ENCODE measurements around the gene CDC26. TPM values are rescaled to one million over a fixed set of nuclear protein-coding genes. Genes with fewer than 3 reads are reported as not detected.
"Not testable (repeated sequence)": the region's sequence is repeated elsewhere in the genome, so short reads cannot be mapped to it uniquely, and the experiment has no call there.

The CDC26 gene
- total and polyA plus RNA-seq, 8 donors = 7.2 to 66.4 (median 27.1) TPM

DNA sequence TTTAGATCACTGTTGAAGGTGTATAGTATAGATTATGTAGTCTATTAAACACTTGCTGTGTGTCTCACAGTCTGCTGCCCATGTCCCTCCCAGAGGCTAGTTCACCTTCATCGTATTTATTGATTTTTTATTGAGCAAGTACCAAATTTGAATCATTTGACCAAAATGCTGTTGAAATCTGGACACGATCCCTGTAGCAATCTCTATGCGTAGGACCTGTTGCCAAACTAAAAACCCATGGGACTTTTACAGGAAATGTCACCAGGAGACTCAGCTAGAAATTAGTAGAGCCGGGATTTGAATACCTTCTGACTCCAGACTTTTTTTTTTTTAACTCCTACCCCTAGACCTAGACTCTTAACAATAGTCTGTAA lies 36.5 kb downstream of the CDC26 start:
- H3K27me3 ChIP-seq = no peaks in the 10 kb centered on the region
- H3K9me3 ChIP-seq = no peaks in the 10 kb centered on the region
- no peak overlapping the region for H3K27ac ChIP-seq
- TF ChIP-seq POLR2AphosphoS5 (IDR thresholded peaks at IDR 0.05) (no peak), EP300 (IDR thresholded peaks at IDR 0.05) (no peak), POLR2A (IDR thresholded peaks at IDR 0.05) (no peak)
- TF ChIP-seq, protein P1, sequence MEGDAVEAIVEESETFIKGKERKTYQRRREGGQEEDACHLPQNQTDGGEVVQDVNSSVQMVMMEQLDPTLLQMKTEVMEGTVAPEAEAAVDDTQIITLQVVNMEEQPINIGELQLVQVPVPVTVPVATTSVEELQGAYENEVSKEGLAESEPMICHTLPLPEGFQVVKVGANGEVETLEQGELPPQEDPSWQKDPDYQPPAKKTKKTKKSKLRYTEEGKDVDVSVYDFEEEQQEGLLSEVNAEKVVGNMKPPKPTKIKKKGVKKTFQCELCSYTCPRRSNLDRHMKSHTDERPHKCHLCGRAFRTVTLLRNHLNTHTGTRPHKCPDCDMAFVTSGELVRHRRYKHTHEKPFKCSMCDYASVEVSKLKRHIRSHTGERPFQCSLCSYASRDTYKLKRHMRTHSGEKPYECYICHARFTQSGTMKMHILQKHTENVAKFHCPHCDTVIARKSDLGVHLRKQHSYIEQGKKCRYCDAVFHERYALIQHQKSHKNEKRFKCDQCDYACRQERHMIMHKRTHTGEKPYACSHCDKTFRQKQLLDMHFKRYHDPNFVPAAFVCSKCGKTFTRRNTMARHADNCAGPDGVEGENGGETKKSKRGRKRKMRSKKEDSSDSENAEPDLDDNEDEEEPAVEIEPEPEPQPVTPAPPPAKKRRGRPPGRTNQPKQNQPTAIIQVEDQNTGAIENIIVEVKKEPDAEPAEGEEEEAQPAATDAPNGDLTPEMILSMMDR (IDR thresholded peaks at IDR 0.05) = no peak
- H3K4me3 ChIP-seq = no peak overlapping the region
- intact Hi-C loops (cut with DNase I; ENCODE audit: low total_unique reads) = no loop called here
- WGBS, 5 donors = 73 to 82% (median 79%) methylated on average over 4 of the region's 4 CpGs
- peaks cover under 1 to 18% (median 8%) of the 10 kb centered on the region in 4 donors for H3K4me1 ChIP-seq
- H3K36me3 ChIP-seq = no peaks in the 10 kb centered on the region
- no peak for DNase-seq

DNA sequence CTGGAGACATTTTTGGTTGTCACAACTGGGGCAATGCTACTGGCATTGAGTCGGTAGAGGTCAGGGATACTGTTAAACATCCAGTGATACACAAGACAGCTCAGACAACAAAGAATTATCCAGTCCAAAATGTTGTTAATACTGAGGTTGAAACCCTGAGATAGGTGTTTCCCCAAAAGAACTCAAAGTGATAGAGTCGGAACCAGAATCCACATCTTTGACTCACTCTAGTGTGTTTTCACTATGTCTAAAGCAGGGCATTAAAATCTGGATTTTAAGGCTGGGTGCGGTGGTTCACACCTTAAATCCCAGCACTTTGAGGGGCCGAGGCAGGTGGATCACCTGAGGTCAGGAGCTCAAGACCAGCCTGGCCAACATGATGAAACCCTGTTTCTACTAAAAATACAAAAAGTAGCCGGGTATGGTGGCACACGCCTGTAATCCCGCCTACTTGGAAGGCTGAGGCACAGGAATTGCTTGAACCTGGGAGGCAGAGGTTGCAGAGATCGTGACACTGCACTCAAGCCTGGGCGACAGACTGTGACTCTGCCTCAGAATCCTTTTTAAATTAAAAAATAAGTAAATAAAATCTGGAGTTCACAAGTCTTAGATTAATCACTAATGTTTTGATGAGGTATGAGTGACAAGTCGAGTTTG lies 37.0 kb downstream of the CDC26 start:
- intact Hi-C loops (cut with DNase I; ENCODE audit: low total_unique reads) = no loop called here
- Histone ChIP-seq H3K27me3 (no peaks in the 10 kb centered on the region), H3K36me3 (no peaks in the 10 kb centered on the region), H3K9me3 (no peaks in the 10 kb centered on the region), H3K4me3 (no peak overlapping the region), H3K27ac (no peak overlapping the region), H3K4me1 (peaks cover 5 to 23% (median 13%) of the 10 kb centered on the region in 4 donors)
- no peak for DNase-seq
- TF ChIP-seq, protein P1 (IDR thresholded peaks at IDR 0.05) = no peak
- TF ChIP-seq POLR2A (IDR thresholded peaks at IDR 0.05) (no peak), EP300 (IDR thresholded peaks at IDR 0.05) (no peak), POLR2AphosphoS5 (IDR thresholded peaks at IDR 0.05) (no peak)
- 92 to 94% (median 93%) methylated on average over 10 of the region's 10 CpGs for WGBS, 5 donors

DNA sequence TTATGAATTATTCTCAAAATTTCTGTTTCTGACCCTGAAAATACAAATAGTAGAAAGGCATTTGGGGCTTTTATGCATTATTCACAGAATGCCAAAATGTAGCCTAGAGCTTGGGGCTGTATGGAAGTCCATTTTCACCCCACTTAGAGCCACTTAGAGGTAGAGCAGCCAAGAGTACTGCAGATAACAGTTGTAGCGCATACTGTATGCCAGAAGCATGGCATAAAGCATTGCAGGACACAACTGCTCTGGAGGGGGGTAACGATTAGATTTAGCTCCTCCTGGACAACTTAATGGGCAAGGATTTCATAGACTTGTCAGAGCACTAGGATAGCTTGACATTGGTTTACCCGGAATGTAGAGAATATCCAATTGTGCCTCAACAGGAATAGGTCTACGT lies 38.3 kb downstream of the CDC26 start:
- 89 to 92% (median 91%) methylated on average over 4 of the region's 4 CpGs for WGBS, 5 donors
- Histone ChIP-seq H3K4me3 (no peak overlapping the region), H3K4me1 (peaks cover 12 to 29% (median 23%) of the 10 kb centered on the region in 4 donors), H3K27me3 (no peaks in the 10 kb centered on the region), H3K27ac (no peak overlapping the region), H3K9me3 (no peaks in the 10 kb centered on the region), H3K36me3 (no peaks in the 10 kb centered on the region)
- DNase-seq = no peak
- TF ChIP-seq EP300 (IDR thresholded peaks at IDR 0.05) (no peak), POLR2AphosphoS5 (IDR thresholded peaks at IDR 0.05) (no peak), POLR2A (IDR thresholded peaks at IDR 0.05) (no peak)
- TF ChIP-seq, protein P1 (IDR thresholded peaks at IDR 0.05) = no peak
- intact Hi-C loops (cut with DNase I; ENCODE audit: low total_unique reads) = no loop called here

DNA sequence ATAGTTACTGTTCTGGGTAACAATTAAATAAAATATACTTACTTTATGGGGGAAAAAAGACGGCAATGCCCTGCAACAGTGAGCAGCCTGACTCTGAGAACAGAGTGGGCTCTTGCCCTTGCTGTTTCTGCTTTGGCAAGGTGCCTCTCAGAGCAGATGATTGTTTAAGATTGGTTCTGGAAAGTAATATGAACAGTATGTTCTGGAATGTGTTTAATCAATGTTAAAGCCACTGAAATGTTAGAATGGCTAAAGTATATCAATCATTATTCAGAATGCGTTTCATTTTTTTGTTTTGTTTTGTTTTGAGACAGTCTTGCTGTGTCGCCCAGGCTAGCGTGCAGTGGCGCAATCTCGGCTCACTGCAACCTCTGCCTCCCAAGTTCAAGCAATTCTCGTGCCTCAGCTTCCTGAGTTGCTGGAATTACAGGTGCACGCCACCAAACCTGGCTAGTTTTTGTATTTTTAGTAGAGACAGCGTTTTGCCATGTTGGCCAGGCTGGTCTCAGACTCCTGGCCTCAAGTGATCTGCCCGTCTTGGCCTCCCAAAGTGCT lies 39.6 kb downstream of the CDC26 start:
- H3K36me3 ChIP-seq; H3K9me3 ChIP-seq; H3K27me3 ChIP-seq; H3K27ac ChIP-seq; DNase-seq; H3K4me3 ChIP-seq; intact Hi-C loops (cut with DNase I; ENCODE audit: low total_unique reads): not testable (repeated sequence)
- 73 to 81% (median 79%) methylated on average over 10 of the region's 10 CpGs for WGBS, 5 donors
- peaks cover 12 to 29% (median 23%) of the 10 kb centered on the region in 4 donors for H3K4me1 ChIP-seq

DNA sequence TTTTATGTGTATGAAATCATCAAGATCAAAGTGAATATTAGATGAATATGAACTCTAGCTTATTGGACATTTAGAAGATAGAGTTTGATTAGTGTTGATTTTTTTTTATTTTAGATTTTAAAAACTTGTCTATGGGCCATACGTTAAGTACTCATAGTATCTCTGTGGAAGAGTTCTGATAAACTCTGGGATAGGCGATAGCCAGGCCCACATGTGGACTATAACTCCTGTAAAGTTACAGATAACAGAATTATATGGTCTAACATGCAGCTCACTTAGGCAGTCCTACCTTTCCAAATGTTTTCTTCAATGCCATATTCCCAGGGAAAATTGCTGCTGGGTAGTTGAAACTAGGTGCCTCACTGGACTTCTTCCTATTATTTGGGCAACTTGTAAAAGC lies 43.7 kb downstream of the CDC26 start:
- Histone ChIP-seq H3K9me3 (no peaks in the 10 kb centered on the region), H3K27me3 (no peaks in the 10 kb centered on the region), H3K4me3 (no peak overlapping the region), H3K27ac (no peak overlapping the region), H3K4me1 (peaks cover 12 to 45% (median 20%) of the 10 kb centered on the region in 4 donors), H3K36me3 (no peaks in the 10 kb centered on the region)
- TF ChIP-seq, protein P1 (IDR thresholded peaks at IDR 0.05) = no peak
- TF ChIP-seq EP300 (IDR thresholded peaks at IDR 0.05) (no peak), POLR2A (IDR thresholded peaks at IDR 0.05) (no peak), POLR2AphosphoS5 (IDR thresholded peaks at IDR 0.05) (no peak)
- 89 to 96% (median 94%) methylated on average over 2 of the region's 2 CpGs for WGBS, 5 donors
- DNase-seq = no peak
- intact Hi-C loops (cut with DNase I; ENCODE audit: low total_unique reads) = no loop called here
